Measurements from ENCODE around the gene ATP6V0E1.

- no peak for TF ChIP-seq POLR2A (IDR thresholded peaks at IDR 0.05)
- TF ChIP-seq, protein P1, sequence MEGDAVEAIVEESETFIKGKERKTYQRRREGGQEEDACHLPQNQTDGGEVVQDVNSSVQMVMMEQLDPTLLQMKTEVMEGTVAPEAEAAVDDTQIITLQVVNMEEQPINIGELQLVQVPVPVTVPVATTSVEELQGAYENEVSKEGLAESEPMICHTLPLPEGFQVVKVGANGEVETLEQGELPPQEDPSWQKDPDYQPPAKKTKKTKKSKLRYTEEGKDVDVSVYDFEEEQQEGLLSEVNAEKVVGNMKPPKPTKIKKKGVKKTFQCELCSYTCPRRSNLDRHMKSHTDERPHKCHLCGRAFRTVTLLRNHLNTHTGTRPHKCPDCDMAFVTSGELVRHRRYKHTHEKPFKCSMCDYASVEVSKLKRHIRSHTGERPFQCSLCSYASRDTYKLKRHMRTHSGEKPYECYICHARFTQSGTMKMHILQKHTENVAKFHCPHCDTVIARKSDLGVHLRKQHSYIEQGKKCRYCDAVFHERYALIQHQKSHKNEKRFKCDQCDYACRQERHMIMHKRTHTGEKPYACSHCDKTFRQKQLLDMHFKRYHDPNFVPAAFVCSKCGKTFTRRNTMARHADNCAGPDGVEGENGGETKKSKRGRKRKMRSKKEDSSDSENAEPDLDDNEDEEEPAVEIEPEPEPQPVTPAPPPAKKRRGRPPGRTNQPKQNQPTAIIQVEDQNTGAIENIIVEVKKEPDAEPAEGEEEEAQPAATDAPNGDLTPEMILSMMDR (IDR thresholded peaks at IDR 0.05): no peak
- no peak for TF ChIP-seq POLR2AphosphoS5 (IDR thresholded peaks at IDR 0.05)
Observed at GRCh38 chr5:172956936-172957335, 26.6 kb upstream of the ATP6V0E1 start.

Measured in prostate gland (tissue), 2 donors.